Measurements from ENCODE around the gene PAQR6.

The PAQR6 gene

DNA sequence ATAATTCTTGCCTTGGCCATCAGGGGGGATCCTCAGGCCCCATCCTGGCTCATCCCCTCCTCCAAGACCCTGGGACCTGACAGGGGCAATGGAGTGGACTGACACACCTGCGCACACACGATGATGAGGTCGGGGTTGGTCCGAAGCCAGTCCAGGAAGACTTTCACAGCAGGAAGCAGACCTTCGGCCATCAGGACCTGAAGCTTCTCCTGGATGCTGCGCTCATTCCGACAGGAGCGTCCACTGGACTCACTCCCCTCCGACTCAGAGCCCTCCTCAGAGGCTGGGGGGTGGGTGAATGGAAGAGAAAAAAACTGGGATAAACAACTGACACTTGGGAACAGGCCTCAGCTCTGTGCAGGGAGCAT is 15.4 kb upstream of the PAQR6 start:
- no peak for DNase-seq (ENCODE audit: low read depth)

DNA sequence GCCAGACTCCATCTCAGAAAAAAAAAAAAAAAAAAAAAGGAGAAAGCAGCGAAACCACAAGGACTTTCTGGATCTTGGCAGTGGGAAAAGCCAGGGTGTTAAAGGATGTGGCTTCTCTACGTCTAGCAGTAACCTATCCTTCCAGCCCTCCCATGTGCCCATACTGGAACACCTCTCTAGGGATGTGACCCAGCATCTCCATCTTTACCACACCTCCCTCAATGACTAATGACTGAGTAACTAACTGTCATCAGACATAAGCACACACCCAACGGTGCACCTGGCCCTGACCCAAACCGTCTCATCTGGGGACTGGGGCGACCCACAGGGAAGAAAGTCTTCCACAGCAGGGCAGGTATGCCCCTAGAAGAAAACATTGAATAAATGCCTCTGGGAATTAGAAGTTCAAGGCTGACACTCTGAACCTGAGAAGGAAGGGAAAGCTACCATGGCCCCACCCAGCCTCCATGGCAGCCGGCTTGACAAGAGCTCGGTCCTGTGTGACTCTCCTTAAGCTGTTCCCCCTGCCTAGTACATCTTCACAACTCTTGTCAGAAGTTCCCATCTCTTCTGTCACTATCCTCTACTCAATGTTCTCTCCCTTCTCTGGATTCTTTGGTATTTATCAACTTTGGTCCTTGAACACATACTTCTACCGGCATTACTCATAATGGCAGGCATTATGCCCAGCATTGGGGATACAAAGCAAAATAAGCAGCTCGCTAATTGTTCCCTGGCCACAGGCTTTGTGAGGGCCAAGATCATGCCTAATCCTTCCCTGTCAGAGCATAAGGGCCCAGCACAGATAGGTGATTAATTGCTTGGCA is 14.8 kb upstream of the PAQR6 start:
- DNase-seq (ENCODE audit: low read depth): peak; percentile 80

DNA sequence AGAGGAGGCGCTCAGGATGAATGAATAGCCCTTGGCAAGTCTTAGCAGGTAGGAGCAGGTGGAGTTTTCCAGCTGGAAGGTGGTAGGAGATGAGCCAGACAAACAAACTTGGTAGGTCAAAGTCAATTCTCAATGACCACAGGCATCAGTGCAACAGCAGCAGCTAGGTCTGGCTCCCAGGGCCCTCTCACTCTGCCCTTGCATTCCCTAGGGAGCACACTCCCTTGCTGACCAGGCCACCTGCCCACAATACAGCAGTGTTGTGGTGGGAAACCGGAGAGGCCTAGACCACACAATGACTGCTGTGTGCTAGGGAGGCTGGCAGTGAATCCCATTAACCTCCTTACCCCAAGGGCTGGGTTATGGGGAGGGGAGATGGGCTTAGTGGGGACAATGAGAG is 13.0 kb upstream of the PAQR6 start:
- DNase-seq (ENCODE audit: low read depth): no peak

DNA sequence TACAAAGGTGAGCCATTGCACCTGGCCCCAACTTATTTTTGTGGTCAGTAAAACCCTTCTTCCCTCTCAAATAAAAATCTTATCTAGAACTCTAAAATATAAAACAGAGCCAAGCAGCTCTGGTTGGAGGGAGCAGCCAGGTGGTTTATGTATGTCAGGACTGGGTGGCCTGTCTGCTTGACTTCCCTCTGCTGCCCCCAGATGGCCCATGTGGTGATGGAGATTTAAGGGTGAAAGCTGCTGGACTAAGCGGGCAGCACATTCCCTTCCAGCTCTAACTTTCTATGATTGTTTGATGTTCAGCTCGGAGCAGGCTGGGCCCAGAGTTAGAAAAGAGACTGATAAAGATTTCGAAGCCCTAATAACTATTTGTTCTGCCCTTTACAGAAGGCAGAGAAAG is 11.9 kb upstream of the PAQR6 start:
- no peak for DNase-seq (ENCODE audit: low read depth)

DNA sequence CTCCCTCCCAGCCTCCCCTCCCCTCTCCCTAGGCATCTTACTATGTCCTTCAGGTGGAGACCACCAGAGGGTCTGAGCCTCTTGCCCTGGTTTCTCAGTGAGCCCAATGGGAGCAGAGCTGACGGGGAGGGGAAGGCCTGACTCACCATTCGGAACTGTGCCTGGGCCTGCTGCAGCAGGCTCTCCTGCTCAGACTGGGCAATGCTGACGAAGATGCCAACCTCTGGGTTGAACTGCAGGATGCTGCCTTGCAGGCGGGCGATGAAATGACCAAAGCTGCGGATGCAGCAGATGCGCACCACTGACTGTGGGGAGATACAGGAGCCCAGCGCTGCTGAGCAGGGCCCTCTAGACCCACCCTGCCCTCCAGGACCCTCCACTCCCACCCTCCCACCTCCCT is 11.0 kb upstream of the PAQR6 start:
- no peak for DNase-seq (ENCODE audit: low read depth)

DNA sequence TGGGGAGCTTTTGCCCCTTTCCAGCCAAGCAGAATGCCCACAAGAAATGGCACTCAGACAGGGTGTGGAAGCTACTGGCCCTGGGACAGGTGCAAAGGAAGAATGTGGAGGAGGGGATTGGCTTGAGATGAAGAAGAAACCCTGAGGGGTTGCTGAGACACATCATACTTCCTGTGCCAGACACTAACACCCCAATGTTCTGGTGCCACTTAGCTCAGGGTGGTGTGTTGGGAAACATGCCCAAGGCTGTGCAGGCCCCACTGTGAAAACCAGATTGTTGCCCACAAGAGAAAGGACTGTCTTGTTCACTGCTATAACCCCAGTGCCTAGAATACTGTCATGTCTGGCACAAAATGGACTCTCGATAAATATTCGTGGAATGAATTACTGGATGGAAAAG is 9.9 kb upstream of the PAQR6 start:
- no peak for DNase-seq (ENCODE audit: low read depth)

DNA sequence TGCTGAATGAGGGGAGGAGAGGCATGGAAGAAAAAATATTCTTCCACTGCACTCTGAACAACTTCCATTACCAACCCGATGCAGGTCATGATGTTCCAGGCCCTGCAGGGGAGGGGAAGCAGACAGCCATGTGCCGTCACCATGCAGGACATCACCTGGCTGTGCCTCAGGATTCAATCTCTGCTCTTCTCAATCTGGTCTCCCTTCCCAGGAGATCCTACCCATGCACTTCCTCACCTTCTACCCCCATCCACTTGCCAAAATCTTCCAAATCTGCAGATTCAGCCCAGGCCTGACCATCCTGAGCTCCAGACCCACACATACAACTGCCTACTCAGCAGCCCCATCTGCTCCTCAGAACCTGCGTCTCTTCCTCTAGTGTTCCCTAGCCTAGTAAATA is 5.8 kb upstream of the PAQR6 start:
- no peak for DNase-seq (ENCODE audit: low read depth)

DNA sequence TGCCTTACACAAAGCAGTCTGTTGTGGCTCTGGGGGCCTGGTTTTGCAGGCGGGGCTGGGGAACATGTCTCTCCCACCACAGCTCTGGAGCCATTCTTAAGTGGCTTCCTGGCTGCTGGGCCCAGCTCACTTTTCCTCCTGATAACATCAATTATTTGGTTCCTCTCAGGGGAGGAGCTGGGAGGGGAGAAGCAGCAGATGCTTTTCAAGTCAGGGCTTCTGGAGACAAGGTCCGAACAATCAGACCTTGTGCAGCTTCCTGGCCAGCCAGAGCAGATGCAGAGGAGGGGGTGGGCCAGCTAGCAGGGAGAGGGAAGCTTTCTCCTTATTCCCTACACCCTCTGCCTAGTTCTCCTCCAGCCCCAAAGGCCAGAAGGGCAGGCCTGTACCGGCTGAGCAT is 3.7 kb upstream of the PAQR6 start:
- DNase-seq (ENCODE audit: low read depth): no peak

DNA sequence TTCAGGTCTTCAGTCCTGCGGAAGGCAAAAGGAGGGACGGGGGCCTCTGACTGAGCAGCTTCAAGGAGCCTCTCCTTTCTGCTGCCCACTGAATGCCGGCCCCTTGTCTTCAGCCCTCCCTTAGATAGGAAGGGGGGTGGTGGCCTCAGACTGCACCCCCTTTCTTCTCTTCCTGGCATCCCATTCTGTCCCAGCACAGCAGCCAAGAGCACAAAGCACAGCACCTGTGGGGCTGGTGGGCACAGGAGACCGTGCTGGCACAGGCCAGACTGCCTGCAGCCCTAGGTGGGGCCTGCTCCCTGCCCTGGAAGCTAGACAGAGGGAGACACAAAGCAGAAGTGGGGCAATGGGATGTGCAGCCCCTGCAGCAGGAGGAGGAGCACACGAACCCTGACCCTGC is 1.7 kb upstream of the PAQR6 start:
- DNase-seq (ENCODE audit: low read depth): no peak

DNA sequence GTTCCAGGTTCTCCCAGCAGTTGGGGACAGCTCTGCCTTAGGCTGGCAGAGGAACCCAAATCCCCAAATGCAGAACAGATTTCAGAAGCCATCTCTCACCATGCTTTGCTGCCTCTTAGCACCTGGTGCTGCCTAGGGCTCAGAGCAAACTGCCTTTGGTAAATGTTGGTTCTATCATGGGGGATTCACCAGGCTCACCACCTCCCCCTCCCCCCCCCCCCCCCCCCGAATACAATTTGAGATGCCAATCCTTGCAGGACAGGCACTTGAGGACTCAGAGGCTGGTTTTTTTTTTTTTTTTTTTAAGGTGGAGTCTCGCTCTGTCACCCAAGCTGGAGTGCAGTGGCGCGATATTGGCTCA is 447 bp upstream of the PAQR6 start:
- DNase-seq (ENCODE audit: low read depth): no peak

DNA sequence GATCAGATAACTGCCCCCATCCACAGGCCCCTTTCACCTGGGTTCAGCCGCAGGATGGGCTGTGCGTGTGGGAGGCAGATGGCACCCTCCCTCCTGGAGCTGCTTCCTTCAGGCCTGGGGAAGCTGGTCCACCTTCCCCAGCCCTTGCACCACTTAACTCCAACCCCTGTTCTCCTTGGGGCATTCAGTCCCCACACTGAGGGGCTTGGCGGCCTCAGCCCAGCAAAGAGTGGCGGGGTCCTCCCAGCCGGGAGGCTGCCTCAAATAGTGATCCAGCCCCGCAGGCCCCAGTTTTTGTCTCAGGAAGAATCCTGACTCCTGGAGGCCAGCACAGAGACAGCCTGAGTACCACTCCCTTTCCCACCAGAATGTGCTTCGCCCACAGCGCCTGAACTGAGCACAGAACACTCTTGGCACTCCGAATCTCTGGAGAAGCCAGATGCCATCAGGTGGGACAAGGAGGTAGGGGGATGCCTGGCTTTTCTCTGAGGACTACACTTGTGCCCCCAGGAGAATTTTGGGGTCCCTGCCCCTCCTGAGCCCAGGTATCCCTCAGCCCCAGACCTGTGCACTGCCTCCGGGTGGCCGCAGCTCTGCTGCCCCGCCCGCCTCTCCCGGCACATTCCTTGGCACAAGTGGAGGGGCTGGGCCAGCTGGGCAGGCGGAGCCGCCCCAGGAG is 936 bp downstream of the PAQR6 start:
- DNase-seq (ENCODE audit: low read depth): no peak

DNA sequence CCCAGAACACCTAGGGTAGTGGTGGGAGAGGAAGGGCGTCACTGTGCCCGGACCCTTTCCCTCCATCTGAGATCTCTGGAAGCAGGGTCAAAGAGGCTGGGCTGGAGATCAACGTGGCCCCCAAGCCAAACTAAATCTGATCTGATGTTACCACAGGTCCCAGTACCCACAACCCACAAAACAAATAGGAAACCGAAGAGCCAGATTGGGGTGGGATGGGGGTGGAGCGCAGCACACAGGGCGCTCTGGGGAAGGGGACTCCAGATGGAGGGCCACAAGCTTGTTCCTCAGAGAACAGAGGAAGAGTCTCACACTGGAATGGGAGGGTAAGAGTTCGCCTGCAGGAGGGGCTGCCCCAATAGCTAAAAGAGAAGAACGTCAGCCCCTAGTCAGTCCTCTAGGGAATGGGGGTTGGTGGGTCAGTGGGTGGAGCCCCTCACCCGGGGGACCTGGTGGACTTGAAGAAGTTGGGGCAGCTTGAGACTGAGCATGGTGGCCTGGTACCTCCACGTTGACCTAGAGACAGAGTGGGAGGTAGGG is 1.5 kb downstream of the PAQR6 start:
- no peak for DNase-seq (ENCODE audit: low read depth)

DNA sequence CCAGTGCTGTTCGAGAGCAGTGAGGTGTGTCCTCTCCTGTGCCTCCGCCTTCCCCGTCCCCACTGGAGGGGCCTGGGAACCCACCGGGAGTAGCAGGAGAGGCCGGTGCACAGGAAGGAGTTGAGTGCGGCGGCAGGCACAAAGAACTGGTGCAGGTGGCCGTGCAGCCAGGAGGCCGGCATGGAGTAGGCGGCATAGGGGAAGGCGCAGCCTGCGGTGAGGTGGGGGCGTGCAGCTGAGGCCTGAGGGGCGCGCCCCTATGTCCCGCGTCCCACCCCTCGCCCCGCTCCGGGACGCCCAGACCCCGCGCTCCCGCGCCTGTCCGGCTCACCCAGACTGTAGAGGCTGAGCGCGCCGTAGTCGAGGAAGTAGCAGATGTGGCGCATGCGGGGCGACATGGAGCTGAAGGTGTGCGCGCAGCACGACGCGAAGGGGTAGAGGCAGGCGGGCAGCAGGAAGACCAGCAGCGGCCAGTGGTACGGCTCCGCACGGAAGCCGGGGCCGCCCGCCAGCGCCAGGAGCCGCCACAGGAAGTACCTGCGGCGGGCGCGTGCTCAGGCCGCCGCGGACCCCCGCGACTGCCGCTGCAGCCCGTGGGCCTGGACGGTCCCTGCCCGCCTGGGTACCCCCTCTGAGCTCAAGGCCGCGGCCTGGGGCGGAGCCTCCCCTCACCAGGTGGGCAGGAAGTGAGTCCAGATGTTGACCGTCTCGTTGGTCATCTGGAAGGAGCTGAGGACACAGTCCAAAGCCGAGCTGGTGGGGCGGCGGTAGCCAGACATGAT is 2.2 kb downstream of the PAQR6 start:
- no peak for DNase-seq (ENCODE audit: low read depth)

DNA sequence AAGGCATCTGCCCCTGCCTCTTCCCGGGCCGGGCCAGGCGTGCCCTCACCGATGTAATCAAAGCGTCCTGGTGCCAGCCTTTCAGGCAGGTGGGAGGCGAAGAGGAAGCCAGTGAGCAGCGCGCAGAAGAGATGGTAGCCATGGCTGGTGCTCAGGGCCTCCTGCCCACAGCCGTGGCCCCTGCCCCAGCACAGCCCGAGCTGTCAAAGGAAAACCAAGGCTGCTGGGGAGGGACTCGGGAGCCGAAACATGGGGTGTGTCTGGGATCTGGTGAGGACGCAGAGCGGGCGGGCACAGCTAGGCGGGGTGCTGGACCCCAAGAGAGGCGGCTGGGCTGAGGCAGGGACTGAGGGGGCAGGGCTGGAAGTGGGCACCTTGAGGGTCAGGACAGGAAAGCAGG is 3.1 kb downstream of the PAQR6 start:
- DNase-seq (ENCODE audit: low read depth): no peak

DNA sequence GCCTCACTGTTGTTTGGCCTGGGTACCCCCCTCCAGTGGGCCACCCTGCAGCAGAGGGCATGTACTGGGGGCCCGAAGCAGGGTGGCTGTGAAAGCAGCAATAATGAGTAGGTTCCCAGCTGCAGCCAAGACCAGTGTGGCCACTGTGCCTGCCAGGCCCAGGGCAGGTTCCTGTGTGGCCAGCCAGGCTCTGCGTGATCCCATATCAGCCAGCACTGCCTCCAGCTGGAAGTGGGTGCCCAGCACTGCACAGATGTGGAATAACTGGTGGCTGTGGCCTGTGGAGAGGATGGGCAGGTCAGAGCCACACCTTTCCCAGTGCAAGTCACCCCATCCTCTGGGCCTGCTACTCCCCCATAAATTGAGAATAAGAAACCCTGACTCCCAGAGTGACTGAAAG is 3.7 kb downstream of the PAQR6 start:
- no peak for DNase-seq (ENCODE audit: low read depth)

DNA sequence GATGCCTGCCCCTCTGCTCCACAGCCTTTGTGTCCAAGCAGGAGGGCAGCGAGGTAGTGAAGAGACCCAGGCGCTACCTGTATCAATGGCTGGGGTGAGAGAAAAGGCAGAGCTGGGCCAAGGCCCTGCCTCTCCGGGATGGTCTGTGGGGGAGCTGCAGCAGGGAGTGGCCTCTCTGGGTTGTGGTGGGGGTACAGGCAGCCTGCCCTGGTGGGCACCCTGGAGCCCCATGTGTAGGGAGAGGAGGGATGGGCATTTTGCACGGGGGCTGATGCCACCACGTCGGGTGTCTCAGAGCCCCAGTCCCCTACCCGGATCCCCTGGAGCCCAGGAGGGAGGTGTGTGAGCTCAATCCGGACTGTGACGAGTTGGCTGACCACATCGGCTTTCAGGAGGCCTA is 5.1 kb downstream of the PAQR6 start:
- DNase-seq (ENCODE audit: low read depth): no peak

DNA sequence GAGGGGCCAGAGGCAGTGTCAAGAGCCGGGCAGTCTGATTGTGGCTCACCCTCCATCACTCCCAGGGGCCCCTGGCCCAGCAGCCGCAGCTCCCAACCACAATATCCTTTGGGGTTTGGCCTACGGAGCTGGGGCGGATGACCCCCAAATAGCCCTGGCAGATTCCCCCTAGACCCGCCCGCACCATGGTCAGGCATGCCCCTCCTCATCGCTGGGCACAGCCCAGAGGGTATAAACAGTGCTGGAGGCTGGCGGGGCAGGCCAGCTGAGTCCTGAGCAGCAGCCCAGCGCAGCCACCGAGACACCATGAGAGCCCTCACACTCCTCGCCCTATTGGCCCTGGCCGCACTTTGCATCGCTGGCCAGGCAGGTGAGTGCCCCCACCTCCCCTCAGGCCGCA is 5.9 kb downstream of the PAQR6 start, which contains the start of gene BGLAP:
TSS of gene BGLAP (plus strand) at position 259 of the 400 bp plus-strand sequence. CDS start at position 307, 48 bp downstream.
- no peak for DNase-seq (ENCODE audit: low read depth)

DNA sequence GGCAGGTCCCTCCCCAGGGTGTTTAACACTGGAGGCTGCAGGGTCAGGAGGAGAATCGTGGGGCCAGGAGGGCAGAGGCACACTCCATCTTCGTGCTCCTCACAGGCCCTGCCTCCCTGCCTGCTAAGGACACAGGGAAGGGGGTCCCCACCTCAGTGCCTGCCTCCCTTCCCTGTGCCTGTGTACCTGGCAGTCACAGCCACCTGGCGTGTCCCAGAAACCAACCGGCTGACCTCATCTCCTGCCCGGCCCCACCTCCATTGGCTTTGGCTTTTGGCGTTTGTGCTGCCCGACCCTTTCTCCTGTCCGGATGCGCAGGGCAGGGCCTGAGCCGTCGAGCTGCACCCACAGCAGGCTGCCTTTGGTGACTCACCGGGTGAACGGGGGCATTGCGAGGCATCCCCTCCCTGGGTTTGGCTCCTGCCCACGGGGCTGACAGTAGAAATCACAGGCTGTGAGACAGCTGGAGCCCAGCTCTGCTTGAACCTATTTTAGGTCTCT is 6.5 kb downstream of the PAQR6 start:
- DNase-seq (ENCODE audit: low read depth): peak; percentile 36

DNA sequence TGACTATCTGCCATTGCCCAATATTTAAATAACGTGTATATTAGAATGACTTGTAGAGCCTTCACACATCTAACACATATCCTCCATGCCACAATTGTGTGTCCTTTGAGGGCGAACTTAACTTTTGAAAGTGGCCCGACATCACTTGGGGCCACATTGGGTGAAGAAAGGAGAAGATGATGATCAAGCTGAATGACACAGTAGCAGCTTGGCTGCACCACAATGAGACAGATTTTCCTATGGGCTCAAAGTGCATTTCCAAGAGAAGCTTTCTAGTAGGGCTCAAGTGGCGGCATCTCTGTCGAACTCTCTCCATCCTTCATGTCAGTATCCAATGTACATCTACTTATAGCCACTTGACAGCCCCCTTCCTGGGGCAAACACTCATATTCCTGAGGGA is 9.6 kb downstream of the PAQR6 start:
- DNase-seq (ENCODE audit: low read depth): no peak

DNA sequence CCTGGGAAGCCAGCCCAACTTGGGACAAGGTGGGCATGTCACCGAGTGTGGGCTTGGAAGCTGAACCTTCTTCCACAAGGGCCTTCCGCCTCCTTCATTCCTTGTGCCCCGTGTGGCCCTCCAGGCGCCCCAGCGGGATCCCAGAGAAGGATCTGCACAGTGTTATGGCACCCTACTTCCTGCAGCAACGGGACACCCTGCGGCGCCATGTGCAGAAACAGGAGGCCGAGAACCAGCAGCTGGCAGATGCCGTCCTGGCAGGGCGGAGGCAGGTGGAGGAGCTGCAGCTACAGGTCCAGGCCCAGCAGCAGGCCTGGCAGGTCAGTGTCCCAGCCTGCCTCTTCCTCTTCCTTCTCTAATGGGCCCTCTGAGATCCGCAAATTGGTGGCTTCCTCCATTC is 11.7 kb downstream of the PAQR6 start:
- DNase-seq (ENCODE audit: low read depth): no peak

DNA sequence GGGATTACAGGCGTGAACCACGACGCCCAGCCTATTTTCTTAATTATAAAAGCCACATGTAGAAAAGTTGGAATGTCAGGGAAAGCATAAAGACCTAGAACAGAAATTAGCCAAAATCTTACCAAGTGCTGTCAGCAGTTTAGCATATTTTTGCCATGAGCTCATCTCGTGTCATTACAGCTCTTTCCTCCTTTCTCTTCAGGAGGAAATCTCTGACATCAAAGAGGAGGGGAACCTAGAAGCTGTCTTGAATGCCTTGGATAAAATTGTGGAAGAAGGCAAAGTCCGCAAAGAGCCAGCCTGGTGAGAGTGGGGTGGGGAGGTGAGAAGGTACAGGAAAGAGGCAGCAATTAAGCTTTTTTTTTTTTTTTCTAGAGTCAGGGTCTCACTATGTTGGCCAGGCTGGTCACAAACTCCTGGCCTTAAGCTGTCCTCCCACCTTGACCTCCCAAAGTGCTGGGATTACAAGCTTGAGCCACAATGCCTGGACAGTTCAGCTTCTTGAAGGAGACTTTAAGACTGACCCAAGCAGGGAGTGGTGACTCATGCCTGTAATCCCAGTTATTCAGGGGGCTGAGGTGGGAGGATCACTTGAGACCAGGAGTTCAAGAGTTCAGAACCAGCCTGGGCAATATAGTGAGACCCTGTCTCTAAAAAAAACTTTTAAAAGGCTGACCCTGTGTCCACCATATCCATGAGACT is 14.3 kb downstream of the PAQR6 start:
- DNase-seq (ENCODE audit: low read depth): peak; percentile 48
